ENCODE measurements around the gene HOXA13. TPM values are rescaled to one million over a fixed set of nuclear protein-coding genes. Genes with fewer than 3 reads are reported as not detected.

HOXA13 gene
- total RNA-seq, 1 experiment from 2014 or later: 0.68 TPM

DNA sequence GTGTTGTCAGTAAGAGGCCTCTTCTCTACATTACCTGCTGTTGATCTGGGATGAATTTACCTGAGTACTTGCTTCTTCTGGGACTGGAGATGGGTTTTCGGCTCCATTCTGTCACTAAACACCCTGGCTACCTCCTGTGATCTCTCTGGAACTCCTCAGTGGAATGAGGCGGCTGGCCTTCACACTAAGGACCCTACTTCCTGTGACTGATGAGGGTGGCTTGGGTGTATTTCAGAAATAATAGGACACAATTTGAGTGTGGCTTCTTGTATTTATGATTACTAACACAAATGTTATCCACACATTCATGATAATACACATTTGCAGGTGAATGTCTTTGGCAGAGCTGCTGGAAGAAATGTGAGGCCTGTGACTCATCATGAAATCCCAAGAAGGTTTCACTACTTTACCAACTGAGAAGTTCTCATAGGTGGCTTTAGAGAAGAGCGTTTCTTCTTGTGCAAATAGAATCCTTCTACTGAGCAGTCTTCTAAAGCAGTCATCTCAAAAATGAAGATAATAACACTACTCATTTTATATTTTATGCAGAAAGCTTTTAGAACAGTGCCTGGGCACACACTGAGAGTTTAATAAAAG, 21.4 kb upstream of the HOXA13 start:
- H3K36me3 ChIP-seq (ENCODE audit: control insufficient read depth, insufficient read depth, low read length): no peaks in the 10 kb centered on the region
- Mint-ChIP-seq H3K36me3 (ENCODE audit: insufficient read depth, unreplicated experiment) (no peaks in the 10 kb centered on the region), H3K27ac (ENCODE audit: unreplicated experiment) (no peak overlapping the region), H3K4me1 (ENCODE audit: low read depth, unreplicated experiment) (no peaks in the 10 kb centered on the region), H3K4me3 (ENCODE audit: unreplicated experiment) (no peak overlapping the region), H3K9me3 (ENCODE audit: unreplicated experiment) (no peaks in the 10 kb centered on the region), H3K27me3 (ENCODE audit: insufficient read depth, unreplicated experiment) (peaks cover 4% of the 10 kb centered on the region)
- BruUV-seq (replicated peaks): no TSS peak
- CTCF ChIA-PET: no interaction called here
- no peaks in the 10 kb centered on the region for H3K27me3 ChIP-seq (replicated peaks; ENCODE audit: control insufficient read depth, insufficient read depth, low read length)
- DNase-seq: no peak
- TF ChIP-seq, protein P1, sequence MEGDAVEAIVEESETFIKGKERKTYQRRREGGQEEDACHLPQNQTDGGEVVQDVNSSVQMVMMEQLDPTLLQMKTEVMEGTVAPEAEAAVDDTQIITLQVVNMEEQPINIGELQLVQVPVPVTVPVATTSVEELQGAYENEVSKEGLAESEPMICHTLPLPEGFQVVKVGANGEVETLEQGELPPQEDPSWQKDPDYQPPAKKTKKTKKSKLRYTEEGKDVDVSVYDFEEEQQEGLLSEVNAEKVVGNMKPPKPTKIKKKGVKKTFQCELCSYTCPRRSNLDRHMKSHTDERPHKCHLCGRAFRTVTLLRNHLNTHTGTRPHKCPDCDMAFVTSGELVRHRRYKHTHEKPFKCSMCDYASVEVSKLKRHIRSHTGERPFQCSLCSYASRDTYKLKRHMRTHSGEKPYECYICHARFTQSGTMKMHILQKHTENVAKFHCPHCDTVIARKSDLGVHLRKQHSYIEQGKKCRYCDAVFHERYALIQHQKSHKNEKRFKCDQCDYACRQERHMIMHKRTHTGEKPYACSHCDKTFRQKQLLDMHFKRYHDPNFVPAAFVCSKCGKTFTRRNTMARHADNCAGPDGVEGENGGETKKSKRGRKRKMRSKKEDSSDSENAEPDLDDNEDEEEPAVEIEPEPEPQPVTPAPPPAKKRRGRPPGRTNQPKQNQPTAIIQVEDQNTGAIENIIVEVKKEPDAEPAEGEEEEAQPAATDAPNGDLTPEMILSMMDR (IDR thresholded peaks at IDR 0.05; ENCODE audit: insufficient read depth in 1 of 2, low read depth in 1 of 2, low read length in 1 of 2, severe bottlenecking in 1 of 2, unreplicated experiment in 1 of 2): no peak
- H3K4me3 ChIP-seq (ENCODE audit: low read depth, low read length): no peak overlapping the region
- no peaks in the 10 kb centered on the region for H3K9me3 ChIP-seq
- H3K4me1 ChIP-seq: no peaks in the 10 kb centered on the region
- POLR2A ChIA-PET: no interaction called here
- intact Hi-C loops (cut with micrococcal nuclease; ENCODE audit: unreplicated experiment): no loop called here

DNA sequence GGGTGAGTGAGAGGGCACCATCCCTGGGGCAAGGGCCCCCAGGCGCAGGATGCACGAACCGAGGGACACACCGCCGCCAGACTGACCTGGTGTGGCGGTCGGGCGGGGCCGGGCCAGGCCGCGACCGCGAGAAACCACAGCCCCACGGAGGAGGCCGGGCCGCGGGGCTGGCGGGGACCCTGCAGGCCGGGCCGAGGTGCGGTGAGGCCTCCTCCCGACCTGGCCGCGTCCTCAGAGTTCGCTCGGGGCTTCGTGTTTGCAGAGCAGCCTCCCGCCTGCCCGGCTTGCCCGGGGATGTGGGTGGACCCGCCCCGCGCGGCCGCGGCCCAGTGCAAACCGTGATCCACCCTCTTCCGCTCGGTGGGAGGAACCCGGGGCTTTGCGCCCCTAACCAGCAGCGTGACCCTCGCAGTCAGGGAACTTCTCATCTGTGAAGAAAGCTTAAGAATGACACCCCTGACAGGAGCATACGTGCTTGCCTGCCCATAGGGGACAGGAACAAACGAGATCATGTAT, 20.6 kb upstream of the HOXA13 start:
- intact Hi-C loops (cut with micrococcal nuclease; ENCODE audit: unreplicated experiment): no loop called here
- TF ChIP-seq, protein P1 (IDR thresholded peaks at IDR 0.05; ENCODE audit: insufficient read depth in 1 of 2, low read depth in 1 of 2, low read length in 1 of 2, severe bottlenecking in 1 of 2, unreplicated experiment in 1 of 2): no peak
- Mint-ChIP-seq H3K27me3 (ENCODE audit: insufficient read depth, unreplicated experiment) (peaks cover 4% of the 10 kb centered on the region), H3K4me3 (ENCODE audit: unreplicated experiment) (no peak overlapping the region), H3K9me3 (ENCODE audit: unreplicated experiment) (no peaks in the 10 kb centered on the region), H3K4me1 (ENCODE audit: low read depth, unreplicated experiment) (no peaks in the 10 kb centered on the region), H3K36me3 (ENCODE audit: insufficient read depth, unreplicated experiment) (no peaks in the 10 kb centered on the region), H3K27ac (ENCODE audit: unreplicated experiment) (no peak overlapping the region)
- no peaks in the 10 kb centered on the region for H3K36me3 ChIP-seq (ENCODE audit: control insufficient read depth, insufficient read depth, low read length)
- no peak for DNase-seq
- CTCF ChIA-PET: no interaction called here
- POLR2A ChIA-PET: no interaction called here
- no TSS peak for BruUV-seq (replicated peaks)
- no peaks in the 10 kb centered on the region for H3K27me3 ChIP-seq (replicated peaks; ENCODE audit: control insufficient read depth, insufficient read depth, low read length)
- H3K4me3 ChIP-seq (ENCODE audit: low read depth, low read length): no peak overlapping the region
- H3K4me1 ChIP-seq: no peaks in the 10 kb centered on the region
- no peaks in the 10 kb centered on the region for H3K9me3 ChIP-seq

DNA sequence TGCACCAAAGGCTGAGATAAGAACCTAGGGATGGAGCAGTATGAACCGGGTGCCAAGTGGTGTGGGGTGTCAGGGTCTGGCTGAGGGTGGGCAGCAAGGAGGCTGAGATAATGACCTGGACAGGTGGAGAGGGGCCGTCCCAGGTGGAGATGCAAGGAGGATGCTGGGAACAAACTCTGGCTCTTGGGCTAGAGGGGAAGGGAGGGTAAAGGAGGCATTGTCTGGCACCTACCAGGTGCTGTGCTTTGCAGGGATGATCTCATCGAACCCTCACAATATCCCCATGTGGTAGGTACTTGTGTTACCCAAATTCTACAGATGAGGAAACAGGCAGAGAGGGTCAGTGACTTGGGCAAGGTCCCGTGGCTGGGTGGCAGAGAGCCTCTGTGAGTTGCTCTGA, 19.9 kb upstream of the HOXA13 start:
- no peaks in the 10 kb centered on the region for H3K4me1 ChIP-seq
- intact Hi-C loops (cut with micrococcal nuclease; ENCODE audit: unreplicated experiment): no loop called here
- H3K4me1 Mint-ChIP-seq (ENCODE audit: low read depth, unreplicated experiment): no peaks in the 10 kb centered on the region
- H3K9me3 ChIP-seq: no peaks in the 10 kb centered on the region
- no peak overlapping the region for H3K4me3 Mint-ChIP-seq (ENCODE audit: unreplicated experiment)
- DNase-seq: no peak
- BruUV-seq (replicated peaks): no TSS peak
- POLR2A ChIA-PET: no interaction called here
- TF ChIP-seq, protein P1 (IDR thresholded peaks at IDR 0.05; ENCODE audit: insufficient read depth in 1 of 2, low read depth in 1 of 2, low read length in 1 of 2, severe bottlenecking in 1 of 2, unreplicated experiment in 1 of 2): no peak
- no peaks in the 10 kb centered on the region for H3K27me3 ChIP-seq (replicated peaks; ENCODE audit: control insufficient read depth, insufficient read depth, low read length)
- H3K27ac Mint-ChIP-seq (ENCODE audit: unreplicated experiment): no peak overlapping the region
- CTCF ChIA-PET: no interaction called here
- H3K36me3 Mint-ChIP-seq (ENCODE audit: insufficient read depth, unreplicated experiment): no peaks in the 10 kb centered on the region
- peaks cover 4% of the 10 kb centered on the region for H3K27me3 Mint-ChIP-seq (ENCODE audit: insufficient read depth, unreplicated experiment)
- no peaks in the 10 kb centered on the region for H3K36me3 ChIP-seq (ENCODE audit: control insufficient read depth, insufficient read depth, low read length)
- no peak overlapping the region for H3K4me3 ChIP-seq (ENCODE audit: low read depth, low read length)
- no peaks in the 10 kb centered on the region for H3K9me3 Mint-ChIP-seq (ENCODE audit: unreplicated experiment)

Data from Caco-2 (cell line).